DMS53 (cell line): ENCODE data around the gene CNKSR2.

Experiments
- DNase-seq: peaks from one replicate; lab custom pipeline; 2025; lab: John Stamatoyannopoulos, UW

The CNKSR2 gene

DNA sequence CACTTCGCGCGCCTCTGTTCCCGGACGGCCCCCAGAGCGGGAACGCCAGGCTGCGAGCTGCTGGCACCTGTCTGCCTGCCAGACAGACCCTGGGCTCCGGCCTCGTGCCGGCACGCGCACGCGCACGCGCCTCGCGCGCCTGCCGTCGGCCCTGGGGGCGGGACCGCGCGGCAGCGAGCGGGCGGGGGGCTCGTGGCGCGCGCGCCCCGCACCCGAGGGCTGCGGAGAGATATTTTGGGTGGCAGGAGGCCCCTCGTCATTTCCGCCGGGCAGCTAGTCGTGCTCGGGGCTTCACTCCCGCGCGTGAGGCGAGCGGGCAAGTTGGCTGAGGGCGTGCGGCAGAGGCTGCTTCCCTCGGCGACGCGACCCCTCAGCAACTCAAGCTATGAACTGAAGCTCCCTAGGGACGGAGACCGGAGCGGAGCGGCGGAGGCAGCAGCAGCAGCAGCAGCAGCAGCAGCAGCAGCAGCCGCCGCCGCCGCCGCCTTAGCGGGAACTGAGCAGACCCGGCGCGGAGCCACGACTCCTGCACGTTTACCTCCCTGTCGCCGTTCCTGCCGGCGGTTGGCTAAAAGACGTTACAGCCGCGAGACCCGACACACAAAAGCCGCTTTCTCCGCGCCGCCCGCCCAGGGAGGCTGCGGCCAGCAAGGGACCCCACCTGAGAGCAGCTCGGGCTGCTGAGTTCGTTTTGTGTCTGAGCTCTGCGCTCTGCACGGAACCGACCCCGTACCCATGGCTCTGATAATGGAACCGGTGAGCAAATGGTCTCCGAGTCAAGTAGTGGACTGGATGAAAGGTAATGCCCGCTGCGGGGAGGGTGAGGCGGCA lies at the start of gene CNKSR2:
TSS of gene CNKSR2 (plus strand) at position 256 of the 831 bp plus-strand sequence. CDS start at position 736, 480 bp downstream.
- peak; percentile 89 for DNase-seq

DNA sequence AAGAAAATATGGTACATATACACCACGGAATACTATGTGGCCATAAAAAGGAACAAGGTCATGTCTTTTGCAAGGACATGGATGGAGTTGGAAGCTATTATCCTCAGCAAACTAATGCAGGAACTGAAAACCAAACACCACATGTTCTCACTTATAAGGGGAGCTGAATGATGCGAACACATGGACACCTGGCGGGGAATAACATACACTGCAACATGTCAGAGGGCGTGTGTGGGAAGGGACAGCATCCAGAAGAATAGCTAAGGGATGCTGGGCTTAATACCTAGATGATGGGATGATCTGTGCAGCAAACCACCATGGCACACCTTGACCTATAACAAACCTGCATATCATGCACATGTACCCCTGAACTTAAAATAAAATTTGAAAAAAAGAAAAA lies 19.5 kb upstream of the CNKSR2 start:
- DNase-seq, result peak; percentile 55

DNA sequence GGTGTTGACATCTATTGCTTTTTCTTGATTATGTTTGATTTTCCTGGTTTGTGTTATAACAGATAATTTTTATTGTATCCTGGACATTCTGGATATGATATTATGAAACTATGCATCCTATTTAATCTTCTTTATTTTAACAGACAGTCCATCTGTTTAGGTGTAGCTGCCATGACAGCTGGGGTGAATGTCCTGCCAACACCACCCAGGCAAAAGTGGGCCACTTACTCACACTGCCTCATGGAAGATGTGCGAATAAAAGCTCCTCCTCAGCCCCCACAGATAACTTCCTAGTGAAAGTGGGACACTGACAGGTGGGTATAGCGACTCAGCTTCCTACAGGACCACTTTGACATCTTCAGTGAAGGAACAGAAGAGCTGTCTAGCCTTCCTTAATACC lies 18.4 kb upstream of the CNKSR2 start:
- DNase-seq, result no peak

DNA sequence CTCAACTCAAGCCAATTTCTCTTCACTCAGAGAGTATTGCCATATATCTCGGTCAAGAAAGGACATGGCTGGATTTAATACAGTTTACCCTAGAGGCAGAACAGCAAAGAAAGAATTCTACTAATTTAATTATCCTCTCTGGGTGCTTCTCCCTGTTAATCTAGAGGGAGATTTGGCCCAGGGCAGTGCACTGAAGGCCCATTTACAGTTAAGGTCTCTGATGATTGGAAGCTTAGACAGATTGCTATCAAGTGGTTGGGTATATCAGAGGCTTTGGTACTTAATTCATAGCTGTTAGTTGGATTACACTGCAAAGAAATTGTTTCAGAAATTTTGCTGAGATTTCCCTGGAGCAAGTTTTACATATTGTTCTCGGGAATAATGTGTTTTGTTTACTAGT lies 4.6 kb upstream of the CNKSR2 start:
- DNase-seq, result no peak

DNA sequence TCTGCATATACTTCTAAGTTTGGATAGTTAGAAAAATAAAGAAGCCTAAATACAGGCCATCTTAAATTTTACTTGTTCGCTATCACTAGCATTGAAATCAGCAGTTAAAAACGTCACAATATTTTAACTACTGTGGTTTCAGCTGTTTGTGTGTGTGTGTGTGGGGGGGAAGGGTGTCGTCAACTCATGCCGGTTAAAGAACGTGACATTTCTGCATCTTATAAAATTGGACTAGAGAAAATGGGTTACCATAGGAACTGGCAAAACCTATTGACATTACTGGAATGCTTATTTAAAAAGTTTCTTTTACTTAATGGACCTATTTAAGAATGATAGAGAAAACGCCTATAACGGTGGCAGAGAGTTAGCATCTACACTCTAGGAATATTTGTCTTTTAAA lies 1.2 kb upstream of the CNKSR2 start:
- DNase-seq, result no peak

DNA sequence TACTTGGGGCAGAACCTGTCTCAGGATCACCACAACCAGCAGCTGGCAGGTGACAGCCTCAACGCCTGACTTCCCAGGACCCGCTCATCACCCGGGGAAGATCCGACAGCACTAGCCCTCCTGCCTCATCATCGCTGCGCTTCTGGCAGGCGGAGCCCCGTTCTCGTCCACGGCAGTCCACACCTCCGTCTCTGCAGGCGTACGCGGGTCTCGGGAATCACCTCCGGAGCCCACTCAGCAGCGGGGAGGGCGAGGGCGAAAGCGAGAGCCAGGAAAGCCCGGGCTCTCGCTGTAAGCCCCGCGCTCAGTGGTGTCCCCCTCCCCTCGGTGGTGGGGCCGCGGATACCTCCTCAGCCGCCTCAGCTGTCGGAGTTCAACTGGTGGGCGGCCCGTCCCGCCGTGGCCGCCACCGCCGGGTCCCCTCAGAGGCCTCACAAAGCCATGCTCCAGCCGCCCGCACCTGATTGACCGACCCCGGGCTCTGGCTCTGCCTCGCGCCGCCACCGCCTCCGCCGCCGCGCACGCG lies 518 bp upstream of the CNKSR2 start:
- peak; percentile 73 for DNase-seq

DNA sequence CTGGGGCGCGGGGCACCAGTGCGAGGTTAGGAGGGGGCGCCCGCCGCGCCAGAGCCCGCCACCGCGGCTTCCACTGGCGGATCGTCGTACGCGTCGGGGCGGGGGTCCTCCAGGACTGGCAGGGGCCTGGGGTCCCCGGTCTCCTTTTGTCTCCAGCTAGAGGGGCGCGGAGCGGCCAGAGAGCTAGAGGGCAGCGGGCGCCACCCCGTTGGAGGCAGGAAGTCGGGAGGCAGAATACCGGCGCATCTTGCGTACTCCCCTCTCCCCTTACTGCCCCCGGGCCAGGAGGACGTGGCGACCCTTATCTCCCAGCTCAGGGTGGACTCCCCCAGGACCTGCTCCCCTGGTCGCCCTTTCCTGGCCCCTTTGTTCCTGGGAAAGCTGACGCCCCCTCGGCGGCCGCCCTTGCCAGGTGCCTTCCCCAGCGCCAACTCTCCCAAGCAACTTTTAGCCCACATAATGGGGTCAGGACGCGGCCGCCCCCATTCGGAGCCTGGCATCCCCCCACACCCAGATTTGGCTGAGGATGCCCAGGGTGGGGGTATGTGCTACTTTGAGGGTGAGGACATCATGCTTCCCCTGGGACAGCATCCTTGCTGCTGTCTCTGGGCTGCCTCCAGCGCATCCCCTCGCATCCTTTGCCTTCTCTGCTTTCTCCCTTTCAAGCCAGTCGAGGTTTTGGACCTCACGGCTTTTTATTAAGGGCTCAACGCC lies 933 bp downstream of the CNKSR2 start:
- DNase-seq, result peak; percentile 56

DNA sequence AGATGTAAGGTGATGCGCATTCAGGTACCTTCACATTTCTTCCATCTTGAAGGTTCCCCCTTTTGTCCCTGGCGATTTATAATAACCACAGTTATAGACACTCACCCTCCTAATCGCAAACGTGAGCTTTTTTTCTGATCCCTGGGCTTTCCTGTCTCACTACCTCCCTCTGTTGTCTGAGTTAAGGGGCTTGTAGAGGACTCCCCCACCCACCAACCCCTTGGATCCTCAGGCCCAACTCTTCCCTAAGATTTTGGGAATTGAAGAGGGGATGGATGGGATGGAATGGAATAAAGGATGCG lies 1.4 kb downstream of the CNKSR2 start:
- DNase-seq, result peak; percentile 34

DNA sequence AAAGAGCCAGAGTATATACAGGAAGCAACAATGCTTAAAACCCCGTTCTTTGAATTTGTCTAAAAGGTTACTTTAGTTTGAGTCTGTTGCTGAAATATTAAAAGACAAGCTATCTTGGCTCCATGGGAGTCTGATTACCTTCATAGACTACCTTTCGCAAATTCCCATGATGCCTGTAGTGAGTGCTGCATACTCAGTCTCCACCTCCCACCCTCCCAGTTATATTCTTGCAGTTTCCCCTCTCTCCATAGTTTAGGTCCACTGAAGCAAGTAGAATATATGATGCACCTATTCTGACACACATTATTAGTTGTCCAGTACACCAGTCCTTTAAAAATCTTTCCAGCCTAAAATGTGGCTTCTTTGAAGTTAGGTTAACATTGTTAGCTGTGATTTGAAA lies 2.4 kb downstream of the CNKSR2 start:
- no peak for DNase-seq

DNA sequence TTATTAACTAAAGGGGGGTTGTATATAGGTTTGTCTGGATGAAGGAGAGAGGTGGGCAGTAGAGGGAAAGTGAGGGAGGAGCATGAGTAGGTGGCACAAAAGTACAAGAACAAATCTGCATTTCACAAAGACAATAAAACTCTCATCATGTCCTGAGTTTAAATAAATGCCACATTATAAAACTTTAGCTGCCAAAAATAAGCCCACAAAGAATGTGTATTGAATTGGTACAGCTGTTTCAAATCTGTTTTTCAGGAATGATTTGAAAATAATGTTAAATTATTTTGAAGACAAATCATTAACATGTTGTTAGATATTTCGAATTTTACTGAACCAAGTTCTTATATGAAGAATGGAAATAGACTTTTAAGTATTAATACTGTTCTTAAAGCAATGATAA lies 5.8 kb downstream of the CNKSR2 start:
- DNase-seq, result no peak

DNA sequence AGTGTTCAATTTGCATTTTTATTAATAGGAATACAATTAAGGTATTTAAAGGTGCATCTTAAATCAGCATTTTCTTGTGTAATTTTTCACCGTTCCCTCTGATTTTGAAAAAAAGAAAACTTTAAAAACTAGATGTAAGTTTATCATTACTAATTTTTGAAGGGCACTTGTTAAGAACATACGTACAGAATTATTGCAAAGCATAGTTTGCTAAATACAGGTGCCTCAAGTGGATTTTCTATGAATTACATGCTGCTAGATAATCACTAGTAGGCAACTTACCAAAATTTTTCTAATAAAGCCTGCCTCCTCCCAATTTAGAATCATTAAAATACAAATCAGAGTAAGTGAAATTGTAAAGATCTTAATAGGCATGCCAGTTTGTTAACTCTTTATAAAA lies 8.5 kb downstream of the CNKSR2 start:
- DNase-seq, result peak; percentile 49

DNA sequence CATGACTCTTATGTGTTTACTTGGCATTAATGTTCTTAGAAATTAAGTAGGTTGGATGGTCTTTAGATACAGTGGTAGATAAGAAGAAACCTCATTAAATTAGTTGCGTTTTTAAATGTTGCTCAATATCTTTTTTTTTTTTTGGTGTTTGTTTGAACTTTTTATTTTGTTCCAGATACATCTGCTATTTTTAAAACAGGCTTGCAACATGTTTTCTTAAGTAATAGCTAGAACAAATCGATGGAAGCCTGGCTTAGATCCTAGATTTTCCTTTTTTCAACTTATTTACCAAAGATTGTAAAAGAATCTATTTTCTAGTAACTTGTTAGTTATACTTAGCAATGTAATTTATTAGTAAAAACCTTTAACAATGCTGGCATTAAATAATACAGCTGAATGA lies 9.3 kb downstream of the CNKSR2 start:
- DNase-seq, result no peak

DNA sequence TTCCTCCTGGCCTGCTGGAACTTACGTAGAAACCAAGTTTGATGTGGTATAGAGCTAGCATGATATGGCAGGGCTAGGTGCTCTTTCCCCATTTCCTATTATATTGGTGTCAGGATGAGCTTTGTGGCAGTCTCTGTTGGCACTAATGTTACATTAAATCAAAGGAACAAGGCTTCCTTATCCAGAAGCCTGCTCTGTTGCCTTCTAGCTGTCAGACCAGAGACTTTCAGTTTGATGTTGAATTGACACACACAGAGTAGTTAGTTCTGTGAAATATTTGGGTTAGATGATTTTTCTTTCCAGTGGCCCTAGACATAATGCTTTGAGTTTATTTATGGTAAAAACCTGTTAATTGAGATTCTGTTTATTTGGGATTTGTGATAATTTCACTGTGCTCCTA lies 10.0 kb downstream of the CNKSR2 start:
- no peak for DNase-seq

DNA sequence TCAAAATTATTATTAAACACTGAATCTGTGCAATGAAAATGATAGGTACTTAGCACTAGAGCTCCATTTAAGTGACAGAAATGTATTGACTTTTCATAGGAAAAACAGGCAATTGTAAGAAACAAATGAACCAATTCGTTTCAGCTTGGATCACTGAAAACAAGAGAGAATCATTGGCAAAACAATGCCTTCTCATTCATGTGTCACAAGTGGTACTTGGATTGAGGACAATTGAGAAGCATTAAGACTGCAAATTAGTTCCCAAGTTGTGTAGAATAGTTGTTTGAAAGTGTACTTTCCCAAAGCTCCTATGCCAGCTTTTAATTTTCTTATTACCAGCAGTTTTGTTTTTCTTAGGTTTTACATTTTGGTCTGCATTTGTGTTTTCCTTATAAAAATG lies 20.6 kb downstream of the CNKSR2 start:
- no peak for DNase-seq

DNA sequence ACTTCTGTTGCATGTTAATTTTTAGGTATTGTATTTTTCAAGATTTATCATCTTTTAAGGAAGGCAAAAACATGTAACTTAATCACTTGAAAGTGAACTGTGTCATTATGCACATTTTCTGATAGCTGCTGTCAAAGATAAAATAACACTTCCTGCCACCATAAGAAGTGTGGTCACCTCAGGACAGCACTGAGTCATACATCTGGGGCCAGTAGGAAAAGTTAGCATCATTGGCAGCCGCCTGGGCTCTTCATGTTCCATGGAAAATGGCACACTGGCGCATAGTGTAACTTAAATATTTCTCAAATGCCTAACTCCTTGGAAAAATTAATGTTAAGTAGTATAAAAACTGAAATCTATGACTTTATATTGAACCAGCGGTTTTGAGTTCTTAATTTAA lies 24.2 kb downstream of the CNKSR2 start:
- peak; percentile 5 for DNase-seq

DNA sequence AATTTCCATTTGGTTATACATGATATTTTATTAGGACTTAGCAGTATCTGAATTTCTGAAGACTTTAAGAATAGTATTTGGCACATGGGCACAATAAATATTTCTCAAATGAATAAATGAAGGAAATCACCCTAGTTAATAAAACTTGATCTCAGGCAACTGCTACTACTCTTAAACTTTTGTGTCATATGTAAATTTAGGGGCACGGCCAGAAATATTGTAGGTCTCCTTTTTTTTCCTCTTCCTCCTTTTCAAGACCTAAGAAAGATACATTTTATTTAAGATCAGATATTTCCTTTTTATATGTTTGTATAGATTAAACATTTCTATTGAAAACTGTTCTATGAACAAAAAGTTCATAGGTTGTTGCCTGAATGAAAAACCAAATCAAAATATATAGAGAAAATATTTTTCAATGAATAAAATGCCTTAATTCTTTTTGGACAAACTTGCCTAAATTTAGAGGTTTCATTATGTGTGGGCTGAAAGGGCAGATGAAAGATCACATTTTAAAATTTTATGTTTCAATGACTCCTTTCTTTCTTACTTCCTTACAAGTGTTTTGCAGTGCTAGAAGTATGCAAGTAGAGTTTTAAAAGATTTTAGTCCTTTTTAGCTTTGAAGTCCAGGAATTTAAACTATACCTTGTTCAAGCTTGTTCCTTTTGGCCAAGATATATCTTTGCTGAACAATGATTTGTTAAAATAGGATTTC lies 26.3 kb downstream of the CNKSR2 start:
- DNase-seq, result no peak

DNA sequence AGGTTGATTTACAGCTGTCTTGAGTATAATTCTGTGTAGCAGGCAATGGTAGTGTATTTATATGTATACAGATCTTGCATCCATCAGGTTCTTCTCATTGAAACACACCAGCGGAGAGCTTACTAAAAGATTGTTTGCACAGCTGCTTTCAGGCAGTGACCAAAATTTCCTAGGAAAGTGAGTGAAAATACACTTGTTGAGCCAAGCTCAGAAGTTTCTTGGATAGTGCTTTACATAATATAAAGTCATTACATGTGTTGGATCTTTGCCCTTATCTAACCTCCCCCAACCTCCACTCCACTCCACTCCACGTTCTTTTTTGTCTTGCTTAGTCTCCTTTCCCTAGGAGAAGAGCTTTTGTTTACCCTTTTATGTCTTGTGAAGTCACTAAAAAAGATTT lies 34.1 kb downstream of the CNKSR2 start:
- peak; percentile 70 for DNase-seq

DNA sequence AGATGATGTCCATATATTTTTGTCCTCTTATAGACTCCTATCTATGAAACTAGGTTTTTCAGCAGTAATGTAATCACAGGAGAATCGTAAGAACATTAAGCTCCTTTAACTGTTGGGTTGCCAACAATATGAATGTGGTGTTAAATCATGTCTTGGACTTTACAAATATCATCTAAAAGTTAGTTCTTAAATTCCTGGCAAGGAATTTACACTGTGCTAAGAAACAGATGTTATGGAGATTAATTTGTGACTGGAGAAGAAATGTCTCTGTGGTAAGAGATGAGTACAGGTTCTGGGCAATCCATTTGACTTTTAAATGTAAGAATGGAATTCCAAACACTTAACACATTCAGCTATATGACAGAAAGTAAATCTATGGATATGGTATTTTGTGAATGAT lies 34.6 kb downstream of the CNKSR2 start:
- DNase-seq, result no peak

DNA sequence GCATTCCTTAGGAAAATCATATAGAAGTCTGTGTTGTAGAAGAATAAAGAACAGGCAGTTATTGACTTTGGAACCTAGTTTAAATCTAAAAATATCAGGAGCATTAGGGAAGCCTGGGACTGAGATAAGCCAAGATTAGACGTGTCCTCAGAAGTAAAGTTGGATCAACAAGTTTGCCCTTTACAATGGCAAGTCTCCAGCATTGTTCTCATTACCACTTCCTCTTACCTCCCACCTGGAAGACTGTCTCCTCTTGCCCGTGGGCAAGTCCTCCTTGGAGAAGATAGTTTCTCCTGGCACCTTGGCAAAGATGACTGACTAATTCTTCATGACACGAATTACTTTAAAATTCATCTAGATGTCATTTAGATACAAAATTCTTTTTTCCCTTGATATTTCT lies 37.8 kb downstream of the CNKSR2 start:
- no peak for DNase-seq

DNA sequence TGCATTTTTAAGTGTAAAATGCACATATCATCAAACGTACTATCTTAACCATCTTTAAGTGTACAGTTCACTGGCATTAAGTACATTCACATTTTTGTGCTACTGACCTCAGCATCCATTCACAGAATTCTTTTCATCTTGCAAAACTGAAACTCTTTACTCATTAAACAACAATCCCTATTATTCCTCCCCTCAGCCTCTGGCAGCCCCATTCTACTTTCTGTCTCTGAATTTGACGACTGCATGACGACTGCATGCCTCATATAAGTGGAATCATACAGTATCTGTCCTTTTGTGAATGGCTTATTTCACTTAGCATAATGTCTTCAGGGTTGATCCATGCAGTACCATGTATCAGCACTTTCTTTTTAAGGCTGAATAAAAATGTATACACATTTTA lies 38.7 kb downstream of the CNKSR2 start:
- DNase-seq, result no peak

DNA sequence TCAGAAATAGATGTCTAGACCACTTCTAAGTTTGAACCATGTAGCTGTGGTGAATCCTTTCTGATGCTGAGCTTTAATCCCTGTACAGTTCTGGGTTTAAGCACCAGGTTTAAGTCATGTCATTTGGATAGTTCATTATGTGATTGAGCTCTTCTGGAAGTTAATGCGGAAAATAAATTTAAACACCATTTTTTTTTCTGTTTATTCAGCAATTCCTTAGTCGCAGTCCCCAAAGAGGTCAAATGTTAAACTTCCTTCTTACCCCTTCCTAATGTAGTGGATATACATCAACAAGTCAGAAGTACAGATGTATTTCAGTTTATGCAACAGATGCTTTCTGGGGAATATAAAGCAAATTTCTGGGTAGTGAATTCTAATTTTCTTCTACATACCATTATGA lies 52.9 kb downstream of the CNKSR2 start:
- no peak for DNase-seq

DNA sequence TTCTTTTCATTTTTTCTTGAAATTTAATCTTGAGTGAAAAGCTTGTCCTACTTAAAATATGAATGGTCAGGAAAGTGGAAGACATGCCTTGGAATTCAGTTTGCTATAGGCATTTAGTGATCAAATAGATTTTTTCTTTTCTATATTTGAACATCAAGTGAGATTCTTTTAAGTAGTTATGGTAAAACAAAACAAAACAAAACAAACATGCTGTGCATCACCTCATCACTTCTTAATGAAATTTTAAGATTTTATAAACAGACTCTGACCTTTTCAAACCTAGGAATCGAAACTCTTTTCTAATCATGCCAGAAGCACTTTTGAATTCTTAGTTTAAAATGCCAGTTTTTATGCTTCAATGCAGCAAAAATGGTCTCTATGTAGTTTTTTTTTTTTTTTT lies 62.8 kb downstream of the CNKSR2 start:
- no peak for DNase-seq

DNA sequence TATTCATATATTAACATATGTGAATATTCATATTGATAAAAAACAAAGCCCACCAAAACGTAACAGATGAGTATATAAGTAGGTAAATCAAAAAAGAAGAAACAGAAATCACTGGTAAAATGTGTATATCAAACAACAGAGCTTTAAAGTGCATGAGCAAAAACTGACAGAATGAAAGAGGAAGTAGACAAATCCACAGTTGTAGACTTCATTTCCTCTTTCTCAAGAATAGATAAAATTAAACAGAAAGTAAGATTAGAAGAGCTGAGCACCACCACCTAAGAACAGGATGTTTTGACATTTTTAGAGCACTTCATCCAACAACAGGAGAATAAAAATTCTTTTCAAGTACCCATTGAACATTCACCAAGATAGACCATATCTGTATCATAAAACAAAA lies 64.6 kb downstream of the CNKSR2 start:
- no peak for DNase-seq
